Panc1 (cell line): ENCODE results near the gene CSF2RB.

ENCODE experiments used
- CTCF ChIP-seq: fragments of 450-650 bp; IDR thresholded peaks from 2 replicates; pipeline ENCODE4 v1.5.1; 2017; ENCODE audit warnings: mild to moderate bottlenecking
- POLR2AphosphoS5 ChIP-seq: IDR thresholded peaks from 2 replicates; pipeline ENCODE4 v1.6.1; 2012; ENCODE audit warnings: mild to moderate bottlenecking, low read depth, low read length, moderate library complexity
- REST ChIP-seq, 2 experiments: IDR thresholded peaks; 2 replicates each; pipeline ENCODE4 v1.6.1; 2011 to 2012; ENCODE audit warnings: low read depth in 2 of 2, control low read depth in 1 of 2, low read length in 1 of 2, mild to moderate bottlenecking in 1 of 2, moderate library complexity in 1 of 2; ENCODE audit not compliant: insufficient read depth in 1 of 2
- TCF7L2 ChIP-seq: IDR thresholded peaks from 2 replicates; pipeline ENCODE4 v1.6.1; 2011; ENCODE audit warnings: mild to moderate bottlenecking, low read depth, low read length, inconsistent platforms

GRCh38 chr22:36971341-36972125 lies 58.1 kb downstream of the CSF2RB start:
- TF ChIP-seq CTCF = no peak
- no peak for TF ChIP-seq POLR2AphosphoS5
- TF ChIP-seq TCF7L2 = no peak
- TF ChIP-seq REST (IDR thresholded peaks at IDR 0.05; ENCODE audit: insufficient read depth in 1 of 2, low read depth in 2 of 2, low read length in 1 of 2) = no peak
